Stimulated activated CD4-positive, alpha-beta T cell treated with anti-CD3 and anti-CD28 coated beads, Interleukin-4, amount 100 ng/mL, for 24 hours (primary cell): ENCODE data around the gene ANAPC5.
"Not testable (repeated sequence)": the region's sequence is repeated elsewhere in the genome, so short reads cannot be mapped to it uniquely, and the experiment has no call there.

Experiments
- DNase-seq: peaks from one replicate; pipeline ENCODE4 v3.0.0-alpha.2; 2020

Gene ANAPC5

GRCh38 chr12:121304306-121304705 is 47.9 kb downstream of the ANAPC5 start:
- DNase-seq: no peak

GRCh38 chr12:121301876-121302275 is 50.3 kb downstream of the ANAPC5 start:
- DNase-seq: no peak

GRCh38 chr12:121300083-121300819 is 52.0 kb downstream of the ANAPC5 start:
- no peak for DNase-seq

- DNase-seq: no peak
Observed at GRCh38 chr12:121299662-121300061, 52.5 kb downstream of the ANAPC5 start.

- not testable (repeated sequence) for DNase-seq
Observed at GRCh38 chr12:121298411-121298810, 53.8 kb downstream of the ANAPC5 start.

- DNase-seq: peak; percentile 63
Observed at GRCh38 chr12:121297435-121297991, 54.7 kb downstream of the ANAPC5 start.

GRCh38 chr12:121296618-121297434 is 55.4 kb downstream of the ANAPC5 start, which contains the start of gene CAMKK2:
Gene CAMKK2 (minus strand): TSS chr12:121296709. CDS start chr12:121274526, 22,183 bp downstream.
- peak; percentile 82 for DNase-seq

GRCh38 chr12:121295746-121296617 is 56.2 kb downstream of the ANAPC5 start:
- peak; percentile 39 for DNase-seq

GRCh38 chr12:121295116-121295745 is 57.0 kb downstream of the ANAPC5 start:
- DNase-seq: peak; percentile 7

GRCh38 chr12:121294151-121294889 is 57.9 kb downstream of the ANAPC5 start:
- DNase-seq: no peak

GRCh38 chr12:121293603-121294002 is 58.6 kb downstream of the ANAPC5 start:
- no peak for DNase-seq

- no peak for DNase-seq
Observed at GRCh38 chr12:121290410-121290809, 61.8 kb downstream of the ANAPC5 start.

- DNase-seq: no peak
Observed at GRCh38 chr12:121289962-121290361, 62.2 kb downstream of the ANAPC5 start.

GRCh38 chr12:121288986-121289385 is 63.2 kb downstream of the ANAPC5 start:
- DNase-seq: no peak

- no peak for DNase-seq
Observed at GRCh38 chr12:121288158-121288845, 63.9 kb downstream of the ANAPC5 start.

GRCh38 chr12:121287267-121287954 is 64.8 kb downstream of the ANAPC5 start:
- no peak for DNase-seq

GRCh38 chr12:121285856-121286255 is 66.4 kb downstream of the ANAPC5 start:
- no peak for DNase-seq

GRCh38 chr12:121284551-121285390 is 67.4 kb downstream of the ANAPC5 start:
- DNase-seq: no peak

- no peak for DNase-seq
Observed at GRCh38 chr12:121283841-121284240, 68.4 kb downstream of the ANAPC5 start.
